HG03060 (cell line): ENCODE results near the gene CES4A.
"Not testable (repeated sequence)": the region's sequence is repeated elsewhere in the genome, so short reads cannot be mapped to it uniquely, and the experiment has no call there.

ENCODE experiments used
- ATAC-seq: cut with Tn5 transposase; IDR thresholded peaks from one replicate; pipeline ENCODE4 v1.9.1; 2021; ENCODE audit warnings: low read depth, moderate number of reproducible peaks; ENCODE audit not compliant: unreplicated experiment

CES4A gene

GRCh38 chr16:66988197-66988788, at the start of gene CES4A:
Gene CES4A, plus strand, starts transcription at chr16:66988589. Its CDS starts 184 bp downstream, at chr16:66988773.
- no peak for ATAC-seq

GRCh38 chr16:66939366-66939765, 49.0 kb upstream of the CES4A start:
- no peak for ATAC-seq

- no peak for ATAC-seq
These were observed 48.2 kb upstream of the CES4A start for GRCh38 chr16:66940236-66940635.

- no peak for ATAC-seq
These were observed 45.4 kb upstream of the CES4A start for GRCh38 chr16:66942981-66943380.

GRCh38 chr16:66943426-66944053, 44.8 kb upstream of the CES4A start:
- no peak for ATAC-seq

- no peak for ATAC-seq
These were observed 44.3 kb upstream of the CES4A start for GRCh38 chr16:66944054-66944441.

- ATAC-seq: not testable (repeated sequence)
These were observed 43.4 kb upstream of the CES4A start for GRCh38 chr16:66944971-66945370.

GRCh38 chr16:66945939-66946338, 42.5 kb upstream of the CES4A start:
- ATAC-seq: no peak

GRCh38 chr16:66946541-66946940, 41.8 kb upstream of the CES4A start:
- no peak for ATAC-seq

GRCh38 chr16:66946974-66947301, 41.5 kb upstream of the CES4A start:
- no peak for ATAC-seq

GRCh38 chr16:66947302-66948065, 40.9 kb upstream of the CES4A start:
- peak; percentile 58 for ATAC-seq

GRCh38 chr16:66948134-66948836, 40.1 kb upstream of the CES4A start:
- no peak for ATAC-seq

- no peak for ATAC-seq
These were observed 39.6 kb upstream of the CES4A start for GRCh38 chr16:66948837-66949225.

GRCh38 chr16:66949472-66949871, 38.9 kb upstream of the CES4A start:
- ATAC-seq: no peak

GRCh38 chr16:66950437-66950836, 38.0 kb upstream of the CES4A start:
- no peak for ATAC-seq

- no peak for ATAC-seq
These were observed 37.2 kb upstream of the CES4A start for GRCh38 chr16:66950971-66951790.

- no peak for ATAC-seq
These were observed 35.8 kb upstream of the CES4A start for GRCh38 chr16:66952430-66953110.

GRCh38 chr16:66953462-66954096, 34.8 kb upstream of the CES4A start:
- no peak for ATAC-seq

GRCh38 chr16:66954097-66954659, 34.2 kb upstream of the CES4A start:
- no peak for ATAC-seq
